Pancreas (tissue), 10 donors: ENCODE data around the gene ECE1. TPM values are rescaled to one million over a fixed set of nuclear protein-coding genes. Genes with fewer than 3 reads are reported as not detected.

Source experiments
- ATAC-seq, 4 donors: fragments of 200-7000 bp; cut with Tn5 transposase; one replicate each; pipeline versions ENCODE4 v1.8.0 to v1.9.1; 2020; ENCODE audit warnings: mild to moderate bottlenecking in 4 of 4, moderate library complexity in 4 of 4
- DNase-seq, 6 donors: peaks; one replicate each; pipeline ENCODE4 v3.0.0-alpha.2; 2020
- FAIRE-seq: peaks from 2 replicates; lab custom pipeline; 2012; peaks lifted over from hg19 to GRCh38; lab: Jason Lieb, UNC
- H3K27ac ChIP-seq, 4 donors: fragments of 200-600 bp; sonication (generic); 1 replicate in 3 of 4; 2 replicates in 1 of 4; pipeline versions ENCODE4 v1.5.0 to v1.8.0; 2020
- H3K27me3 ChIP-seq, 4 donors: fragments of 200-600 bp; one replicate each; pipeline ENCODE4 v1.8.0; 2021
- H3K36me3 ChIP-seq, 3 donors: fragments of 200-600 bp; sonication (generic) in 1 of 3; one replicate each; pipeline versions ENCODE4 v1.5.0 to v1.8.0; 2020 to 2021
- H3K4me1 ChIP-seq, 3 donors: fragments of 200-600 bp; one replicate each; pipeline ENCODE4 v1.8.0; 2021
- H3K4me3 ChIP-seq, 4 donors: fragments of 200-600 bp; sonication (generic) in 2 of 4; one replicate each; pipeline versions ENCODE4 v1.5.0 to v1.8.0; 2020 to 2021
- H3K9me3 ChIP-seq, 4 donors: fragments of 200-600 bp; one replicate each; pipeline ENCODE4 v1.8.0; 2021
- WGBS, 2 donors: extraction: QIAGEN DNeasy Blood & Tissue Kit; methylation state at CpG; one replicate each; pipeline ENCODE4 v1.1.7; 2013; 5-methylcytosine and 5-hydroxymethylcytosine counted together
- intact Hi-C, 3 donors: fragments of 100-400 bp; cut with DNase I; formaldehyde crosslinking; loops; one replicate each; pipeline versions ENCODE4 v1.11.1 to v1.14.2; 2022
- polyA plus RNA-seq, 2 donors: library from polyadenylated mRNA; stranded (reverse); fragments of 200-250 nt; gene quantifications; one replicate each; pipeline ENCODE4 v1.2.3, GENCODE V29; 2013
- total RNA-seq, 6 donors: library from RNA; stranded (reverse); fragmentation: NEBNext Ultra II Directional in 4 of 6; extraction: Animal tissue kit (Norgen Biotek cat#: 25700) in 4 of 6; gene quantifications; one replicate each; pipeline versions ENCODE4 v1.2.1 to v1.2.4, GENCODE V29; 2021 to 2023
- TF ChIP-seq, protein P1 (sequence below), 4 donors: fragments of 200-600 bp; sonication (generic) in 3 of 4; IDR thresholded peaks; one replicate each; pipeline versions ENCODE4 v1.5.0 to v1.8.0; 2021; ENCODE audit warnings: antibody characterized with exemption in 4 of 4
- donor health status: healthy with polysubstance abuse.
- donor health status: DM: no; HTN: no; CAD: no; lungs with moderate emphysema.
- donor health status: DM: no; HTN: no; CAD: no.
- donor health status: control.
- donor health status: control.
- donor health status: Bipolar disorder and iron deficiency.
- donor health status: DM: yes; HTN: yes; CAD: no.
- donor health status: DM: no; HTN: no; CAD: no.
- donor health status: DM: no; HTN: no; CAD: no.
- donor health status: DM: yes; HTN: yes; CAD: no.

Gene ECE1
- total and polyA plus RNA-seq, 8 donors: 38.1 to 141 (median 85.8) TPM

DNA sequence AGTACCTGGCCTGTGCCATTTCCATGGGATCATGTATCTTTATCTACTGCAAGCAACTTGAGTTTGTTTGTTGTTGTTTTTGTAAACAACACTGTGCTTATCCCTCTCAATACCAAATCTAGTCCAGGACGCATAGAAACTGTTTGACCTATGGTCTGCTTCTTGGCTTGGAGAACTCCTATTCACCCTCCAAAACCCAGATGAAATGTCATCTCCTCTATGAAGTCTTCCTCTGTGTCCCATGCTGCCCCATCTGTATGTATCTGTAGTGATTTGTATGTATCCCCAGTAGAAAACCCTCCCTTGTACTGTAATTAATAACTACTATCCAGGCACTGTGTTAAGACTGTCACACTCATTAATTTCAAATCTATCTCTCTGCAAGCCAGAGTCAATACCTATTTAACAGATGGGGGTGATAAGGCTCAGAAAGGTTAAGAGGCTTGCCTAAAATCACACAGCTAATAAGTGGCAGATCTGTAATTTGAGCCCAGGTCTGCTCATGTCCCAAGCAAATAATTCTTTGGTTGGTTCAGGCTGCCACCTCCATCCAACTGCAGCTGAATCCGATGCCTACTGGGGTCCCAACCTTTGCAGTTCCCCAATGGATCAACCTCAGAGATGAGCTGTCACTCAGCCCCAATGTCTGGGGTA, 24.6 kb upstream of the ECE1 start:
- Histone ChIP-seq H3K27me3 (no peaks in the 10 kb centered on the region), H3K4me1 (peaks cover 38 to 44% (median 43%) of the 10 kb centered on the region in 3 donors), H3K9me3 (no peaks in the 10 kb centered on the region), H3K36me3 (no peaks in the 10 kb centered on the region), H3K27ac (no peak overlapping the region), H3K4me3 (no peak overlapping the region)
- no peak for DNase-seq
- TF ChIP-seq, protein P1, sequence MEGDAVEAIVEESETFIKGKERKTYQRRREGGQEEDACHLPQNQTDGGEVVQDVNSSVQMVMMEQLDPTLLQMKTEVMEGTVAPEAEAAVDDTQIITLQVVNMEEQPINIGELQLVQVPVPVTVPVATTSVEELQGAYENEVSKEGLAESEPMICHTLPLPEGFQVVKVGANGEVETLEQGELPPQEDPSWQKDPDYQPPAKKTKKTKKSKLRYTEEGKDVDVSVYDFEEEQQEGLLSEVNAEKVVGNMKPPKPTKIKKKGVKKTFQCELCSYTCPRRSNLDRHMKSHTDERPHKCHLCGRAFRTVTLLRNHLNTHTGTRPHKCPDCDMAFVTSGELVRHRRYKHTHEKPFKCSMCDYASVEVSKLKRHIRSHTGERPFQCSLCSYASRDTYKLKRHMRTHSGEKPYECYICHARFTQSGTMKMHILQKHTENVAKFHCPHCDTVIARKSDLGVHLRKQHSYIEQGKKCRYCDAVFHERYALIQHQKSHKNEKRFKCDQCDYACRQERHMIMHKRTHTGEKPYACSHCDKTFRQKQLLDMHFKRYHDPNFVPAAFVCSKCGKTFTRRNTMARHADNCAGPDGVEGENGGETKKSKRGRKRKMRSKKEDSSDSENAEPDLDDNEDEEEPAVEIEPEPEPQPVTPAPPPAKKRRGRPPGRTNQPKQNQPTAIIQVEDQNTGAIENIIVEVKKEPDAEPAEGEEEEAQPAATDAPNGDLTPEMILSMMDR (IDR thresholded peaks at IDR 0.05): no peak
- intact Hi-C loops: no loop called here
- 65 to 71% methylated on average over 2 of the region's 2 CpGs for WGBS, 2 donors
- ATAC-seq: no peak
- no peak for FAIRE-seq

DNA sequence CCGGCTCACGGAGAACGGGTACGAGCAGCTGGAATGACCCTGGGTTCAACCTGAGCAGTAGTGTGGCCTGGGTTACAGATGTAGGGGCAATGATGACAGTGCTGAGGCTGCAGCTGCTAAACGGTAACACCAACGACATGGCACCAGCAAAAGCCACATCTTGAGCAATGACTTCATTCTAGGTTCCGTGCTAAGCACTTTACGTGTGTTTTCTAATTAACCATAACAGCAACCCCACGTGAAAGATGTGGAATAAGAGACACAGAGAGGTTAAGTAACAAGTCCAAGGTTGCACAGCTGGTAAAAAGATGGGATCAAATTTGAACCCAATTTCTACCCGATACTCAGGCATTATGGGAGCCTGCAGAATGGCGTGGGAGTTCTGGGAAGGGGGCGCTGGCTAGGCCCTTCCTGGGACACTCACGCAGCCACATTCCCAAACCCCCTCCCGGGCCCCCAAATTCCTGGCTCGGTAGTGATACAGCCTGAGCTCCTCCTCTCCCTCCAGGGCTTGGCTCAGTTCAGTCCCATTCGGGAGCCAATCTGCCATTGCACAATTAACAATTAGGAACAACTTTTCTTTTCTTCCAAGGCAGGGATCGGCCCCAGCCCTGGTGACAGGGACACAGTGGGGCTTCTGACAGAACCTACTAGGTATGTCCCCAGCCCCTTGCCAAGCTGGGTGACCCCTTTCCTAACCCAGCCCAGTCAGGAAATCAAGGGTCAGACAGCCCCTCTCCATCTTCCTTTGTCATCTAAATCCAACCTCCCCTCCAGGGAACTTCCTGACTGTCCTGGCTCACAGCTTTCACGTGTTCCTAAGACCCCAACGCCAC, 23.8 kb upstream of the ECE1 start:
- no peaks in the 10 kb centered on the region for H3K27me3 ChIP-seq
- WGBS, 2 donors: 58 to 61% methylated on average over 19 of the region's 19 CpGs
- DNase-seq (peak in 1 of 6 donors; percentile 20), FAIRE-seq (no peak), ATAC-seq (no peak)
- no peak overlapping the region for H3K4me3 ChIP-seq
- H3K4me1 ChIP-seq: peaks cover 38 to 43% (median 39%) of the 10 kb centered on the region in 3 donors
- TF ChIP-seq, protein P1 (IDR thresholded peaks at IDR 0.05): no peak
- intact Hi-C loops: no loop called here
- no peaks in the 10 kb centered on the region for H3K36me3 ChIP-seq
- H3K9me3 ChIP-seq: no peaks in the 10 kb centered on the region
- H3K27ac ChIP-seq: no peak overlapping the region

DNA sequence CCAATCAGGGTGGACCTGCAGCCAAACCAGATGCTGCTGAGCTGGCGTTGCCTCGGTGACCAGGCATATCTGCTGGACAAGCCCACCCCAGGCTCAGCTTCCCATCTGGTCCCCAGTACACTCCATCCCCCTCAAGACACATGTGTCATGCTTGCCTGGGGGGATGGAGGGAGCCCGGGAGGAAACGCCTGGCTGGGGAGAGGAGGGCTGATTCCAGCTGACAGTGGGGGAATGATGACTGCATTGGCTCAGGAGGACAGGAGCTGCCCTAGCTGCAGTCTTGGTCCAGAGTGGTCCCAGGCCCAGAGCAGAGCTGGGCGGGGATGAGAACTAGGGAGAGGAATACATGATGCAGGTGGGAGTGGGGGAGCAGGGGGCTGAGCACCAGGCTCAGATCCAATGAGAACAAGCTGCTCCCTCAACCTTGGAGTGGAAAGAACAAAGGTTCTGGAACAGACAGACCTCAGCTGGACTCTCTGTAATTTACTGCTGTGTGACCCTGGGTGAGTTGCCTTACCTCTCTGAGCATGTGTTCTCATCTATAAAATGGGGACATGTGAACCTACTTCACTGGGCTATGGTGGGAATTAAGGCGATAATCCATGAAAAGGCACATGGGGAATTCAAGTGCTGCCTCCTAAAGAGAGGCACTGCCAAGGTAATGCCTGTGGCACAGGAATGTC, 23.1 kb upstream of the ECE1 start:
- Histone ChIP-seq H3K4me1 (peaks cover 38 to 41% (median 40%) of the 10 kb centered on the region in 3 donors), H3K27me3 (no peaks in the 10 kb centered on the region), H3K27ac (peak overlapping the region in 2 of 4 donors; percentile 3 to 41), H3K36me3 (no peaks in the 10 kb centered on the region), H3K4me3 (no peak overlapping the region), H3K9me3 (no peaks in the 10 kb centered on the region)
- DNase-seq (peak in 1 of 6 donors; percentile 33), ATAC-seq (peak in 2 of 4 donors; percentile 1 to 2), FAIRE-seq (no peak)
- TF ChIP-seq, protein P1 (IDR thresholded peaks at IDR 0.05): no peak
- WGBS, 2 donors: 43 to 45% methylated on average over 6 of the region's 6 CpGs
- intact Hi-C loops: no loop called here

DNA sequence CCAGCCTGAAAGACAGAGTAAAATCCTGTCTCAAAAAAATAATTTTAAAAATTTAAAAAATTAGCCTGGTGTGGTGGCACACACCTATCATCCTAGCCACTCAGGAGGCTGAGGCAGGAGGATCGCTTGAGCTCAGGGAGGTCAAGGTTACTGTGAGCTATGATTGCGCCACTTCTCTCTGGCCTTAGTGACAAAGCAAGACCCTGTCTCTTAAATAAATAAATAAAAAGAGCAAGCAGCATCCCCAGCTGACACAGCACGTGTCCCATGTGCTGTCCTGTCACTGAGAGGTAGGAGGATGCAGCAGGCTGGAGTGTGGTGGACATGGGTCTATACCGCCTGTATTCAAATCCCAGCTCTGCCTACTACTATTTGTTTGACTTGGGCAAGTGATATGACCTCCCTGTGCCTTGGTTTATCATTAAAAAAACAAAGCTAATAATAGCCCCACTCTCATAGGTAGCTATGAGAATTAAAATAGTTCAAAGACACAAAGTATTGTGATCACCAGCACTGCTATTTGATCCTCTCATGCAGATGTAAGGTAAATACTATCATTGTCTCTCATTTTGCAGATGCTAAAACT, 22.2 kb upstream of the ECE1 start:
- H3K27me3 ChIP-seq: no peaks in the 10 kb centered on the region
- DNase-seq (no peak), FAIRE-seq (no peak), ATAC-seq (peak; percentile 14 to 56 (median 43))
- no peak overlapping the region for H3K4me3 ChIP-seq
- no peaks in the 10 kb centered on the region for H3K36me3 ChIP-seq
- H3K9me3 ChIP-seq: no peaks in the 10 kb centered on the region
- TF ChIP-seq, protein P1 (IDR thresholded peaks at IDR 0.05): no peak
- intact Hi-C loops: no loop called here
- peaks cover 30 to 32% (median 32%) of the 10 kb centered on the region in 3 donors for H3K4me1 ChIP-seq
- WGBS, 2 donors: 38 to 42% methylated on average over 4 of the region's 4 CpGs
- H3K27ac ChIP-seq: peak overlapping the region in 2 of 4 donors; percentile 3 to 41
